ENCODE results near the gene ZFYVE21. TPM values are rescaled to one million over a fixed set of nuclear protein-coding genes. Genes with fewer than 3 reads are reported as not detected.
A peak's percentile ranks its signal among the peaks of the same experiment; 100 is the strongest.

Gene ZFYVE21
- total and polyA plus RNA-seq, 7 experiments from 2014 or later = 5.8 to 19.0 (median 15.6) TPM

DNA sequence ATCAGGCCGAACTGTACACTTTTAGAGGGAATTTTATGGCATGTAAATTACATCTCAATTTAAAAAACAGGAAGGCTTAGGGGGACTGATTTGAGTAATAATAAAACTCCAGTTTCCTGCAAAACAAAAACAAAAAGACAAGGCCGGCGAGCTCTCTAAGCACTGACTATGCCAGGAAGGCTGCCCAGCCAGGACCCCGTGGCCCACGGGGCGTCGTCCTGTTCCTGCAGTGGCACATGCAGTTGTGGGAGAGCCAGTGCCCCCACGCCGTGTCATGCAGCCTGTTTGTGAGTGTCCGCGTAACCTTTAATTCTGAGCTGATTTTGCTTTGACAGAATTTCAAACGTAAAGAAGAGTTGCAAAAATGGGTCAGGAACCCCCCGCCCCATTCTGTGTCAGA is 10.9 kb upstream of the ZFYVE21 start:
- H3K9me3 ChIP-seq (ENCODE audit: control insufficient read depth in 2 of 3, low read length in 3 of 3) = no peaks in the 10 kb centered on the region
- no peak overlapping the region for H3K4me3 Mint-ChIP-seq
- DNase-seq = no peak
- no peaks in the 10 kb centered on the region for H3K27me3 Mint-ChIP-seq
- no peaks in the 10 kb centered on the region for H3K4me1 ChIP-seq (ENCODE audit: control insufficient read depth in 2 of 2, insufficient read depth in 2 of 2, low read length in 2 of 2)
- peaks cover 0 to 71% (median 0%) of the 10 kb centered on the region in 3 experiments for H3K36me3 ChIP-seq (ENCODE audit: control insufficient read depth in 2 of 3, insufficient read depth in 3 of 3, low read length in 3 of 3)
- no peak overlapping the region for H3K27ac ChIP-seq (ENCODE audit: low read depth, low read length)
- intact Hi-C loops (cut with micrococcal nuclease) = no loop called here
- H3K4me3 ChIP-seq (ENCODE audit: low read length) = no peak overlapping the region
- peaks cover 0 to 2% (median 0%) of the 10 kb centered on the region in 11 donors for H3K9me3 Mint-ChIP-seq
- CTCF ChIA-PET = no interaction called here
- POLR2A ChIA-PET = no interaction called here
- H3K27ac Mint-ChIP-seq = peak overlapping the region in 1 of 9 donors; percentile 38
- H3K27me3 ChIP-seq (ENCODE audit: control insufficient read depth in 2 of 2, insufficient read depth in 2 of 2, low read length in 2 of 2) = no peaks in the 10 kb centered on the region
- no peak for ATAC-seq
- H3K36me3 Mint-ChIP-seq = peaks cover 0 to 11% (median 0%) of the 10 kb centered on the region in 5 donors
- H3K4me1 Mint-ChIP-seq = peaks cover 0 to 10% (median 0%) of the 10 kb centered on the region in 7 donors

DNA sequence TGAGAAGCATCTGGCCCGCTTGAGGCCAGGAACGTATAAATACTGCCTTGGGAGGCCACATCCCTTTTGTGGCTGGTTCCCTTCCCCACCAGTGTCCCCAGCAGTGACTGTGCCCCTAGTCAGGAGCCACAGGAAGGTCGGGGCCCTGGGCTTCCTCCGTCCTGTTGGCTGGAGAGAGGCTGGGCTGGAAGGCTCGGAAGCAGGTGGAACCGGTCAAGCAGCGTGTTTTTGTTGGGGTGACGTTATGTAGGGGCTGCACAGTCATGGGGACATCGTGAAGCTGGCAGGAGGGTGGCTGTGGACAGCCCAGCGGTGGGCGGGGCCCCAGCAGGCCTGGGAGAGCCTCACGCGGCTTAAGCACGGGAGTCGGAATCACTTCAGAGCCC is 10.5 kb upstream of the ZFYVE21 start:
- H3K4me3 ChIP-seq (ENCODE audit: low read length) = no peak overlapping the region
- peaks cover 0 to 10% (median 0%) of the 10 kb centered on the region in 7 donors for H3K4me1 Mint-ChIP-seq
- peaks cover 0 to 11% (median 0%) of the 10 kb centered on the region in 5 donors for H3K36me3 Mint-ChIP-seq
- POLR2A ChIA-PET = no interaction called here
- CTCF ChIA-PET = no interaction called here
- peaks cover 0 to 2% (median 0%) of the 10 kb centered on the region in 11 donors for H3K9me3 Mint-ChIP-seq
- H3K4me1 ChIP-seq (ENCODE audit: control insufficient read depth in 2 of 2, insufficient read depth in 2 of 2, low read length in 2 of 2) = no peaks in the 10 kb centered on the region
- no peak overlapping the region for H3K27ac ChIP-seq (ENCODE audit: low read depth, low read length)
- DNase-seq (no peak), ATAC-seq (no peak)
- H3K4me3 Mint-ChIP-seq = no peak overlapping the region
- intact Hi-C loops (cut with micrococcal nuclease) = no loop called here
- H3K27me3 Mint-ChIP-seq = no peaks in the 10 kb centered on the region
- H3K27ac Mint-ChIP-seq = peak overlapping the region in 2 of 9 donors; percentile 17 to 38
- peaks cover 0 to 67% (median 0%) of the 10 kb centered on the region in 3 experiments for H3K36me3 ChIP-seq (ENCODE audit: control insufficient read depth in 2 of 3, insufficient read depth in 3 of 3, low read length in 3 of 3)
- H3K27me3 ChIP-seq (ENCODE audit: control insufficient read depth in 2 of 2, insufficient read depth in 2 of 2, low read length in 2 of 2) = no peaks in the 10 kb centered on the region
- H3K9me3 ChIP-seq (ENCODE audit: control insufficient read depth in 2 of 3, low read length in 3 of 3) = no peaks in the 10 kb centered on the region

DNA sequence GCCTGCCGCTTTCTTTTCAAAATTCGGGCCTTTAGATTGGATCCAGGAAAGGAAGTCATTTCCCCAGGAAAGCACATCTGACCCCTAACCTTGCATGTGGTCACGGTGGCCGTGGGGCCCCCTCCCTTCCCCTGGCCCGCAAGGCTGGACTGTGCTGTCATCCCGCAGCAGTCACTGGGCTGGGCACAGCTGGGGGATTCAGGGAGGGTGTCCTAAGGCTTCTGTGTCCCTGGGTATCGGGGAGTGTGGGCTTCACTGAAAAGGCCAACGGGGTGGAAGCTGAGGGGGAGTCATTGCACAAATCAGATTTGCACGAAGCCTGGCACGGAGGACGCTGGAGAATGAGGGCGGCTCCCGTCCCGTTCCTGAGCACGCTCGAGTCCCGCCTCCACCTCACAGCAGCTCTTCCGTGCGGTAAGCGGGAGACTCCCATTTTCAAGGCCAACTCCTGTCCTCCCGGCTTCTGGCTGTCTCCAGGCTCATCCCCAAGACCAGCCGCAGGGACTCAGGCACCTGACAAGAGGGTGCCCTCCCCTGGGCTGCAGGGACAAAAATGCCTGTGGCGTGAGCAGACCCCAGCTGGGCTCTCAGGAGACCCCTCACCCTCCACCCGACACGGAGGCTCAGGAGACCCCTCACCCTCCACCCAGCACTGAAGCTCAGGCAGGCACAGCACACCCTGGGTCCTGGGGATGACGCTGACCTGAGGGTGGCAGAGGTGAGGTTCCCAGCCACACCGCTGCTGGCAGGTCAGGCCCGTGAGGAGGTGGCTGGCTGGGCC is 9.9 kb upstream of the ZFYVE21 start:
- Histone ChIP-seq H3K27me3 (ENCODE audit: control insufficient read depth in 2 of 2, insufficient read depth in 2 of 2, low read length in 2 of 2) (no peaks in the 10 kb centered on the region), H3K36me3 (ENCODE audit: control insufficient read depth in 2 of 3, insufficient read depth in 3 of 3, low read length in 3 of 3) (peaks cover 0 to 61% (median 0%) of the 10 kb centered on the region in 3 experiments), H3K9me3 (ENCODE audit: control insufficient read depth in 2 of 3, low read length in 3 of 3) (no peaks in the 10 kb centered on the region), H3K27ac (ENCODE audit: low read depth, low read length) (no peak overlapping the region), H3K4me1 (ENCODE audit: control insufficient read depth in 2 of 2, insufficient read depth in 2 of 2, low read length in 2 of 2) (no peaks in the 10 kb centered on the region), H3K4me3 (ENCODE audit: low read length) (no peak overlapping the region)
- DNase-seq (no peak), ATAC-seq (no peak)
- peaks cover 0 to 2% (median 0%) of the 10 kb centered on the region in 11 donors for H3K9me3 Mint-ChIP-seq
- no peak overlapping the region for H3K27ac Mint-ChIP-seq
- H3K27me3 Mint-ChIP-seq = no peaks in the 10 kb centered on the region
- CTCF ChIA-PET = no interaction called here
- H3K36me3 Mint-ChIP-seq = peaks cover 0 to 11% (median 0%) of the 10 kb centered on the region in 5 donors
- H3K4me1 Mint-ChIP-seq = peaks cover 0 to 10% (median 0%) of the 10 kb centered on the region in 7 donors
- intact Hi-C loops (cut with micrococcal nuclease) = no loop called here
- POLR2A ChIA-PET = no interaction called here
- H3K4me3 Mint-ChIP-seq = no peak overlapping the region

DNA sequence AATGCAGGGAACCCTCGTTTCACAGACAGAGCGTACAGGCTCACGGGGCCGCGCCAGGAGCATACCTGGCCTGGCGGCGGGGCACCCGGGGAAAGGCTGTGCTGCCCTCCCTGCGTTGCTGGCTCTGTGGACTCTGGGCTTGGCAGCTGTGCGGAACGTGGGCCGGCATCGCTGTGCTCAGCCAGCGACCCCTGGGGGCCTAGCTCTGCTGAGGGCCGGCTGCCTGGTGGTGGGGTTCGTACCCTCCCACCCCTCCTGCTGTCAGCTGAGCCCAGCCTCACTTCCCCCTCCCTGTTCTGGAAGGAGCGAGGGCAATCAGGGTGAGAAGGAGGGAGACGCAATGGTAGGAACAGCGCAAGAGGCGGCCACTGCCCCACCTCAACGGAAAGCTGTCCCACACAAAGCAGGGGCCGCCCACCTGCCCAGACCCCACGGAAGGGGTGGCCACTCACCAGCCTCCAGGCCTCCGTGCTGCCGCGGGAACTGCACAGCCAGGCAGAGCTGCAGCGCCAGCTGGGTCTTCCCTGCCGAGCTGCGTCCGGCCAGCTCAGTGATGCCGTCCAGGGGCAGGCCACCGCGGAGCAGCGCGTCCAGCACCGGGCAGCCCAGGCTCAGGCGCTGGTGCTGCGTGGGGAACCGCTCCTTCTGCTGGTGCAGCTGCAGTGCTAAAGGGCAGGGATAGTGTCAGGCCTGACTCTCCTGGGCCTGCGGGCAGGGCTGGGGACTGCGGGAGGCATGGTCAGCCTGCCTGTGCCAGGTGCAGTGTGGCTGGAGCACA is 8.9 kb upstream of the ZFYVE21 start:
- DNase-seq (no peak), ATAC-seq (no peak)
- intact Hi-C loops (cut with micrococcal nuclease) = no loop called here
- Histone ChIP-seq H3K36me3 (ENCODE audit: control insufficient read depth in 2 of 3, insufficient read depth in 3 of 3, low read length in 3 of 3) (peaks cover 0 to 51% (median 0%) of the 10 kb centered on the region in 3 experiments), H3K4me3 (ENCODE audit: low read length) (no peak overlapping the region), H3K4me1 (ENCODE audit: control insufficient read depth in 2 of 2, insufficient read depth in 2 of 2, low read length in 2 of 2) (no peaks in the 10 kb centered on the region), H3K27me3 (ENCODE audit: control insufficient read depth in 2 of 2, insufficient read depth in 2 of 2, low read length in 2 of 2) (no peaks in the 10 kb centered on the region), H3K9me3 (ENCODE audit: control insufficient read depth in 2 of 3, low read length in 3 of 3) (no peaks in the 10 kb centered on the region), H3K27ac (ENCODE audit: low read depth, low read length) (no peak overlapping the region)
- ChIA-PET POLR2A (no interaction called here), CTCF (no interaction called here)
- H3K27me3 Mint-ChIP-seq = no peaks in the 10 kb centered on the region
- peaks cover 0 to 2% (median 0%) of the 10 kb centered on the region in 11 donors for H3K9me3 Mint-ChIP-seq
- H3K4me3 Mint-ChIP-seq = no peak overlapping the region
- peaks cover 0 to 11% (median 0%) of the 10 kb centered on the region in 5 donors for H3K36me3 Mint-ChIP-seq
- peak overlapping the region in 1 of 9 donors; percentile 46 for H3K27ac Mint-ChIP-seq
- H3K4me1 Mint-ChIP-seq = peaks cover 0 to 10% (median 0%) of the 10 kb centered on the region in 7 donors

DNA sequence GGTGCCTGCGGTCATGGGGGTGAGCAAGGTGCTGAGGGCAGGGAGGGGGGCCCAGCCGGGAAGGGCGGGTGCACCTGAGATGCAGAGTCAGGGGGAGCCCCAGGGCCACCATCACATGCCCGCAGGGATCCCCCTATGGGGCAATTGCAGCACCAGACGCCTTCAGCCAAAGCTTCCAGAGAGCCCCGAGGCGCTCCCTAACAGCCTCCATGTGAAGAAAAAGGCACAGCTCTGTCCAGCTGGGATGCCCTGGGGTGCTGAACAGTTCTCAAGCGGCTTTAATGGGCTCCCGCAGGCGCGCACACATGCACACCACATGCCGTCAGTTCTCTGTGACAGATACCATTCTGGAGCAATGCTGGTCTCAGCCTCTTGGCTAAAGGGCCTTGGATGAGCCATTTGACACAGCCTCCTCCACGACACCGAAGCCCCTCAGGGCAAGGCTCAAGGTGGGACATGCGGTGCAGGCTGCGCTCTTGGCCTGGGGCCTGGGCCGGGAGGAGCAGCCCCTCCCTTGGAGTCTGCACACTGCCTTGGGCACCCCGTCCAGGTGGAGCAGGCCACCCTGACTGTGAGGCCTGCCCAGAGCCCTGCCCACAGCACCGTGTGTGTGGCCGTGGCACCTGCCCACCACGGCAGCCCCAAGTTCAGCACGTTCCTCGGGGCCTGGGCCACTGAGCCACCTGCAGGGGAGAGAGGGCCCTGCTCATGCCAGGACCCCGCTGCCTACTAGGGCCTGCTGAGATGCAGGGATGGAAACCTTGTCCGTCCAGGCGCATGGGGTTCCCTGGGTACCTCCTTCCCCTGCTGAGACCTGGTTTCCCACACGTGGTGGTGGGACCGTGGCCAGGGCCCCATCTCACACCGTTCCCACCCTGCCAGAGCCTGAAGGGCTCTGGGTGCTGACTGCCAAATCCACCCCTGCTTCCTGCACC is 8.0 kb upstream of the ZFYVE21 start:
- POLR2A ChIA-PET = no interaction called here
- intact Hi-C loops (cut with micrococcal nuclease) = no loop called here

GRCh38 chr14:103708750-103709187 is 6.8 kb upstream of the ZFYVE21 start:
- no peak overlapping the region for H3K4me3 Mint-ChIP-seq
- ChIA-PET CTCF (interaction anchor here (0.6 kb wide), 1 partner anchor 93 kb away, joined by 3 read pairs; no protein-coding TSS in a partner anchor), POLR2A (no interaction called here)
- H3K27ac Mint-ChIP-seq = peak overlapping the region in 1 of 9 donors; percentile 67
- intact Hi-C loops (cut with micrococcal nuclease) = no loop called here
- Histone ChIP-seq H3K4me3 (ENCODE audit: low read length) (no peak overlapping the region), H3K27me3 (ENCODE audit: control insufficient read depth in 2 of 2, insufficient read depth in 2 of 2, low read length in 2 of 2) (no peaks in the 10 kb centered on the region), H3K4me1 (ENCODE audit: control insufficient read depth in 2 of 2, insufficient read depth in 2 of 2, low read length in 2 of 2) (no peaks in the 10 kb centered on the region), H3K27ac (ENCODE audit: low read depth, low read length) (no peak overlapping the region), H3K36me3 (ENCODE audit: control insufficient read depth in 2 of 3, insufficient read depth in 3 of 3, low read length in 3 of 3) (peaks cover 0 to 32% (median 0%) of the 10 kb centered on the region in 3 experiments), H3K9me3 (ENCODE audit: control insufficient read depth in 2 of 3, low read length in 3 of 3) (no peaks in the 10 kb centered on the region)
- H3K9me3 Mint-ChIP-seq = peaks cover 0 to 2% (median 0%) of the 10 kb centered on the region in 11 donors
- H3K4me1 Mint-ChIP-seq = peaks cover 6 to 20% (median 10%) of the 10 kb centered on the region in 7 donors
- H3K27me3 Mint-ChIP-seq = no peaks in the 10 kb centered on the region
- H3K36me3 Mint-ChIP-seq = peaks cover 0 to 4% (median 0%) of the 10 kb centered on the region in 5 donors
- DNase-seq (no peak), ATAC-seq (no peak)

More for the DNA sequence above, 8.0 kb upstream of the ZFYVE21 start:
- peak overlapping the region in 2 of 9 donors; percentile 52 to 77 for H3K27ac Mint-ChIP-seq
- Histone ChIP-seq H3K27ac (ENCODE audit: low read depth, low read length) (no peak overlapping the region), H3K36me3 (ENCODE audit: control insufficient read depth in 2 of 3, insufficient read depth in 3 of 3, low read length in 3 of 3) (peaks cover 0 to 44% (median 0%) of the 10 kb centered on the region in 3 experiments), H3K4me1 (ENCODE audit: control insufficient read depth in 2 of 2, insufficient read depth in 2 of 2, low read length in 2 of 2) (no peaks in the 10 kb centered on the region), H3K27me3 (ENCODE audit: control insufficient read depth in 2 of 2, insufficient read depth in 2 of 2, low read length in 2 of 2) (no peaks in the 10 kb centered on the region), H3K9me3 (ENCODE audit: control insufficient read depth in 2 of 3, low read length in 3 of 3) (no peaks in the 10 kb centered on the region), H3K4me3 (ENCODE audit: low read length) (no peak overlapping the region)
- CTCF ChIA-PET = no interaction called here
- H3K36me3 Mint-ChIP-seq = peaks cover 0 to 10% (median 0%) of the 10 kb centered on the region in 5 donors
- H3K4me1 Mint-ChIP-seq = peaks cover 0 to 12% (median 3%) of the 10 kb centered on the region in 7 donors
- H3K27me3 Mint-ChIP-seq = no peaks in the 10 kb centered on the region
- peaks cover 0 to 2% (median 0%) of the 10 kb centered on the region in 11 donors for H3K9me3 Mint-ChIP-seq
- no peak overlapping the region for H3K4me3 Mint-ChIP-seq
- ATAC-seq (no peak), DNase-seq (no peak)
